ENCODE data around the gene LRRC23. TPM values are rescaled to one million over a fixed set of nuclear protein-coding genes. Genes with fewer than 3 reads are reported as not detected.

Gene LRRC23
- total RNA-seq, 1 donor from 2014 or later, result 2.6 TPM

DNA sequence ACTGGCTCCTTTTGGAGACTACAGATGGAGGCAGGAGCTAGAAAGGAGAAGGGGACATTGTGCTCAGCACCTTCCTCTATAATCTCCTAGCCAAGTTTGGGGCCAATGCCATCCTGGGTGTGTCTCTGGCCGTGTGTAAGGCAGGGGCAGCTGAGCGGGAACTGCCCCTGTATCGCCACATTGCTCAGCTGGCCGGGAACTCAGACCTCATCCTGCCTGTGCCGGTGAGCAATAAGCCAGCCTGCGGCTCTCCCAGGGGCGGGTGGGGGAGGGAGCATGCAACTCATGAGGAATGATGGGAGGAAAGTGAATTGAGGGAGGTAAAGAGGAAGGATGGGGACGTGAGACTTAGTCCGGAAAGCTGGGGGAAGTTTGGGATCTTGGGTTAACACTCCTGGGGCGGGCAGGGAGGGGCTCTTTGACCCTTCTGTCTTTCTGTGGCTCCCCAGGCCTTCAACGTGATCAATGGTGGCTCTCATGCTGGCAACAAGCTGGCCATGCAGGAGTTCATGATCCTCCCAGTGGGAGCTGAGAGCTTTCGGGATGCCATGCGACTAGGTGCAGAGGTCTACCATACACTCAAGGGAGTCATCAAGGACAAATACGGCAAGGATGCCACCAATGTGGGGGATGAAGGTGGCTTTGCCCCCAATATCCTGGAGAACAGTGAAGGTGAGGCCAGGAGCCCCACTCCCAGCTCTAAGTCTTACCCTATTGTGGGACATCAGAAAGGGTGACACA is 13.0 kb downstream of the LRRC23 start:
- peaks cover 3% of the 10 kb centered on the region for H3K9me3 Mint-ChIP-seq (ENCODE audit: unreplicated experiment)
- peaks cover 20% of the 10 kb centered on the region for H3K4me1 Mint-ChIP-seq (ENCODE audit: low read depth, unreplicated experiment)
- TF ChIP-seq, protein P1, sequence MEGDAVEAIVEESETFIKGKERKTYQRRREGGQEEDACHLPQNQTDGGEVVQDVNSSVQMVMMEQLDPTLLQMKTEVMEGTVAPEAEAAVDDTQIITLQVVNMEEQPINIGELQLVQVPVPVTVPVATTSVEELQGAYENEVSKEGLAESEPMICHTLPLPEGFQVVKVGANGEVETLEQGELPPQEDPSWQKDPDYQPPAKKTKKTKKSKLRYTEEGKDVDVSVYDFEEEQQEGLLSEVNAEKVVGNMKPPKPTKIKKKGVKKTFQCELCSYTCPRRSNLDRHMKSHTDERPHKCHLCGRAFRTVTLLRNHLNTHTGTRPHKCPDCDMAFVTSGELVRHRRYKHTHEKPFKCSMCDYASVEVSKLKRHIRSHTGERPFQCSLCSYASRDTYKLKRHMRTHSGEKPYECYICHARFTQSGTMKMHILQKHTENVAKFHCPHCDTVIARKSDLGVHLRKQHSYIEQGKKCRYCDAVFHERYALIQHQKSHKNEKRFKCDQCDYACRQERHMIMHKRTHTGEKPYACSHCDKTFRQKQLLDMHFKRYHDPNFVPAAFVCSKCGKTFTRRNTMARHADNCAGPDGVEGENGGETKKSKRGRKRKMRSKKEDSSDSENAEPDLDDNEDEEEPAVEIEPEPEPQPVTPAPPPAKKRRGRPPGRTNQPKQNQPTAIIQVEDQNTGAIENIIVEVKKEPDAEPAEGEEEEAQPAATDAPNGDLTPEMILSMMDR (IDR thresholded peaks at IDR 0.05; ENCODE audit: partially characterized antibody, unreplicated experiment), result no peak
- no peak overlapping the region for H3K27ac Mint-ChIP-seq (ENCODE audit: unreplicated experiment)
- peaks cover 18% of the 10 kb centered on the region for H3K27me3 Mint-ChIP-seq (ENCODE audit: unreplicated experiment)
- H3K36me3 Mint-ChIP-seq (ENCODE audit: unreplicated experiment), result peaks cover 5% of the 10 kb centered on the region
- H3K4me3 Mint-ChIP-seq (ENCODE audit: unreplicated experiment), result no peak overlapping the region
- no peak for DNase-seq

DNA sequence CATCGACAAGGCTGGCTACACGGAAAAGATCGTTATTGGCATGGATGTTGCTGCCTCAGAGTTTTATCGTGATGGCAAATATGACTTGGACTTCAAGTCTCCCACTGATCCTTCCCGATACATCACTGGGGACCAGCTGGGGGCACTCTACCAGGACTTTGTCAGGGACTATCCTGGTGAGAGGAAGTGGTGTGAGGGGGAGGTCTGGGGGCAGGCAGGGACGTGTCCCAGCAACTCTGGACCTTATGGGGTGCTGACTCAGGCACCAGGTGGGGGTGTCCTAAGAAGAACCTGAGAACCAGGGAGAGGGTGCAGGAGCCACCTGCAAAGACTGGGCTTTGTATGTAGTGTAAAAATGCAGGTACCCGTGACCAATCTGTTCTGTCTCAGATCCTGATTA is 15.0 kb downstream of the LRRC23 start:
- Mint-ChIP-seq H3K9me3 (ENCODE audit: unreplicated experiment) (peaks cover 2% of the 10 kb centered on the region), H3K27me3 (ENCODE audit: unreplicated experiment) (peaks cover 13% of the 10 kb centered on the region), H3K4me1 (ENCODE audit: low read depth, unreplicated experiment) (peaks cover 34% of the 10 kb centered on the region), H3K27ac (ENCODE audit: unreplicated experiment) (no peak overlapping the region), H3K36me3 (ENCODE audit: unreplicated experiment) (peaks cover 9% of the 10 kb centered on the region), H3K4me3 (ENCODE audit: unreplicated experiment) (no peak overlapping the region)
- TF ChIP-seq, protein P1 (IDR thresholded peaks at IDR 0.05; ENCODE audit: partially characterized antibody, unreplicated experiment), result no peak
- DNase-seq, result no peak

DNA sequence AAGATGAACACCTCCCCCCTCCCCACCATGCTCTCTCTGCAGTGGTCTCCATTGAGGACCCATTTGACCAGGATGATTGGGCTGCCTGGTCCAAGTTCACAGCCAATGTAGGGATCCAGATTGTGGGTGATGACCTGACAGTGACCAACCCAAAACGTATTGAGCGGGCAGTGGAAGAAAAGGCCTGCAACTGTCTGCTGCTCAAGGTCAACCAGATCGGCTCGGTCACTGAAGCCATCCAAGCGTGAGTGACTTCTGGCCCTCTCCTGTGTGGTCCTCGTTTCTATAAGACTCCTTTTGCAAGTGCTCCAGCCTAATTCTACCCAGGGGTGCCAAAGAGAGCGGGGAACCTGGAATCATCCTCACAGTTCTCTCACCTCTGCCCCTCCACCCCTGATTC is 16.9 kb downstream of the LRRC23 start:
- DNase-seq, result no peak
- TF ChIP-seq, protein P1 (IDR thresholded peaks at IDR 0.05; ENCODE audit: partially characterized antibody, unreplicated experiment), result no peak
- Mint-ChIP-seq H3K4me1 (ENCODE audit: low read depth, unreplicated experiment) (peaks cover 45% of the 10 kb centered on the region), H3K4me3 (ENCODE audit: unreplicated experiment) (peak overlapping the region; percentile 57), H3K36me3 (ENCODE audit: unreplicated experiment) (peaks cover 9% of the 10 kb centered on the region), H3K27me3 (ENCODE audit: unreplicated experiment) (peaks cover 14% of the 10 kb centered on the region), H3K9me3 (ENCODE audit: unreplicated experiment) (peaks cover 12% of the 10 kb centered on the region), H3K27ac (ENCODE audit: unreplicated experiment) (no peak overlapping the region)

DNA sequence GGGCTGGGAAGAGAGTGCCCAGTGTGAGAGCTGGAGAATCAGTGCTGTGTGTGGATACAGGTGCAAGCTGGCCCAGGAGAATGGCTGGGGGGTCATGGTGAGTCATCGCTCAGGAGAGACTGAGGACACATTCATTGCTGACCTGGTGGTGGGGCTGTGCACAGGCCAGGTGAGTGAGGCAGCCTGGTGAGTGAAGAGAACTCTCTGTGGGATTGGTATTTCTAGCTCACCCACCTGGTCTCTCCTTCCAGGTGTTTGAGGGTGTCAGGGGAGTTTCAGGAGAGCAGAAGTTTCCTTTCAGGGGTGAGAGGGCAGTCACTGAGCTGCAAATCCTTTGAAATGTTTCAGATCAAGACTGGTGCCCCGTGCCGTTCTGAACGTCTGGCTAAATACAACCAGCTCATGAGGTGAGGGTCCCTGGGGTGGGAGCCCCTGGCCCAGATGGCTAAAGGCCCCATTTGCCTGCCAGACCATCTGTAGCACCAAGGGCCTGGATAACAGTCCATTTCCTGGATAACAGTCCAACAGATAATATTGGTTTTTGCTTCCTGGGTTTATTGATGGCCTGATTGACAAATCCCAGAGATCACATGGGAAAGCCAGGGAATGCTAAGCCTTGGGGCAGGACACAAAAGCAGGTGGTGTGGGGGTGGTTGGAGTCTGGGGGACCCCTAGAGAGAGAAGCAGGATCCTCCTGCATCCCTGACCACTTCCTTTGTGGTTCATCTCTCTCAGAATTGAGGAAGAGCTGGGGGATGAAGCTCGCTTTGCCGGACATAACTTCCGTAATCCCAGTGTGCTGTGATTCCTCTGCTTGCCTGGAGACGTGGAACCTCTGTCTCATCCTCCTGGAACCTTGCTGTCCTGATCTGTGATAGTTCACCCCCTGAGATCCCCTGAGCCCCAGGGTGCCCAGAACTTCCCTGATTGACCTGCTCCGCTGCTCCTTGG is 17.6 kb downstream of the LRRC23 start:
- TF ChIP-seq, protein P1 (IDR thresholded peaks at IDR 0.05; ENCODE audit: partially characterized antibody, unreplicated experiment), result no peak
- Mint-ChIP-seq H3K9me3 (ENCODE audit: unreplicated experiment) (peaks cover 18% of the 10 kb centered on the region), H3K4me1 (ENCODE audit: low read depth, unreplicated experiment) (peaks cover 51% of the 10 kb centered on the region), H3K36me3 (ENCODE audit: unreplicated experiment) (peaks cover 13% of the 10 kb centered on the region), H3K27me3 (ENCODE audit: unreplicated experiment) (peaks cover 21% of the 10 kb centered on the region), H3K27ac (ENCODE audit: unreplicated experiment) (peak overlapping the region; percentile 57), H3K4me3 (ENCODE audit: unreplicated experiment) (peak overlapping the region; percentile 73)
- no peak for DNase-seq
